Spleen (tissue), 7 donors: ENCODE measurements around the gene BARHL1.

Experiments used
- POLR2A ChIP-seq, 3 donors: fragments of 450-650 bp; IDR thresholded peaks; one replicate each; pipeline ENCODE4 v1.5.1; 2017; ENCODE audit warnings: antibody characterized with exemption in 3 of 3, mild to moderate bottlenecking in 1 of 3
- POLR2AphosphoS5 ChIP-seq, 3 donors: sonication (generic); formaldehyde crosslinking; IDR thresholded peaks; one replicate each; pipeline ENCODE4 v1.5.1; 2017; ENCODE audit warnings: antibody characterized with exemption in 3 of 3
- TF ChIP-seq, protein P1 (sequence below), 11 experiments: fragments of 200-600 bp in 7 of 11; fragments of 450-650 bp in 4 of 11; sonication (generic) in 4 of 11; IDR thresholded peaks in 8 of 11; conservative IDR thresholded peaks in 3 of 11; 1 replicate in 7 of 11; 2 replicates in 4 of 11; pipeline versions ENCODE4 v1.4.0 to v1.8.0; 2016 to 2021; ENCODE audit warnings: antibody characterized with exemption in 11 of 11, inconsistent platforms in 4 of 11, mild to moderate bottlenecking in 1 of 11
- donor health status: DM: no; HTN: no; CAD: no; lungs with moderate emphysema.
- donor health status: DM: no; HTN: no; CAD: no.
- donor health status: DM: no; HTN: no; CAD: no.

DNA sequence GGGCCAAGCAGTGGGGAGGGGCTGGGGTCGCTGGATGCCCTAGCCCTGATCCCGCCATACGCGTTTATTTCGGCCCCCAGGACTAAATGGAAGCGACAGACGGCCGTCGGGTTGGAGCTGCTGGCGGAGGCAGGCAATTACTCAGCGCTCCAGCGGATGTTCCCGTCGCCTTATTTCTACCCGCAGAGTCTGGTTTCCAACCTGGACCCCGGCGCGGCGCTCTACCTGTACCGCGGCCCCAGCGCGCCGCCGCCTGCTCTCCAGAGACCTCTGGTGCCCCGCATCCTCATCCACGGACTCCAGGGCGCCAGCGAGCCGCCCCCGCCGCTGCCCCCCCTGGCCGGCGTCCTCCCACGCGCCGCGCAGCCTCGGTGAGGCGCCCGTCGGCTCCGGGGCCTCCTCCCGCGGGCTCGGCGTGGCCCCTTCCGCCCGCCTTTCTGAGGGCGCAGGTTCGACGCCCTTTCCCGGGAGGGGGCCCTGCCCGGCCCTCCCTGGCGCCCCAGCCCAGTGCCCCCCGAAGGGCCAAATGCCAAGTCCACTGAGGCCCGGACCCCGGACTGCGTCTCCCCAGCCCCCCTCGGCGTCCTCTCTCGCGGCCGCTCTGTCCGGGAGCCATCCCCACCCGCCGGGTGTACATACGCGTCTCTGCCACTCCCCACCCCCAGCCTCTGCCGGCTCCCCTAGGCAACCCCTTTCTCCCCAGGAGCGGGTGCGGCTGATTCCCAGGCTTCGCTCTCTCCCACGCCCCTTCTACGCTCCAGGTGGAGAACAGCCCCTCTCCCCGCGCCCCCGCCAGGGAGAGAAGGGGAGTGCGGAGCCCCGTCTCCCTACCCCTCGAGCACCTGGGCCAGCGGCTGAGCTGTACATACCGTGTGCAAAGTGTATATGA, 7.0 kb downstream of the BARHL1 start:
- TF ChIP-seq, protein P1, sequence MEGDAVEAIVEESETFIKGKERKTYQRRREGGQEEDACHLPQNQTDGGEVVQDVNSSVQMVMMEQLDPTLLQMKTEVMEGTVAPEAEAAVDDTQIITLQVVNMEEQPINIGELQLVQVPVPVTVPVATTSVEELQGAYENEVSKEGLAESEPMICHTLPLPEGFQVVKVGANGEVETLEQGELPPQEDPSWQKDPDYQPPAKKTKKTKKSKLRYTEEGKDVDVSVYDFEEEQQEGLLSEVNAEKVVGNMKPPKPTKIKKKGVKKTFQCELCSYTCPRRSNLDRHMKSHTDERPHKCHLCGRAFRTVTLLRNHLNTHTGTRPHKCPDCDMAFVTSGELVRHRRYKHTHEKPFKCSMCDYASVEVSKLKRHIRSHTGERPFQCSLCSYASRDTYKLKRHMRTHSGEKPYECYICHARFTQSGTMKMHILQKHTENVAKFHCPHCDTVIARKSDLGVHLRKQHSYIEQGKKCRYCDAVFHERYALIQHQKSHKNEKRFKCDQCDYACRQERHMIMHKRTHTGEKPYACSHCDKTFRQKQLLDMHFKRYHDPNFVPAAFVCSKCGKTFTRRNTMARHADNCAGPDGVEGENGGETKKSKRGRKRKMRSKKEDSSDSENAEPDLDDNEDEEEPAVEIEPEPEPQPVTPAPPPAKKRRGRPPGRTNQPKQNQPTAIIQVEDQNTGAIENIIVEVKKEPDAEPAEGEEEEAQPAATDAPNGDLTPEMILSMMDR (IDR thresholded peaks at IDR 0.05 in 8 of 11, conservative IDR thresholded peaks at IDR 0.05 in 3 of 11): no peak
- no peak for TF ChIP-seq POLR2A (IDR thresholded peaks at IDR 0.05)
- no peak for TF ChIP-seq POLR2AphosphoS5 (IDR thresholded peaks at IDR 0.05)
